ENCODE data around the gene ZNF132. TPM values are rescaled to one million over a fixed set of nuclear protein-coding genes. Genes with fewer than 3 reads are reported as not detected.

The ZNF132 gene
- total RNA-seq, 1 experiment from 2014 or later = not detected

DNA sequence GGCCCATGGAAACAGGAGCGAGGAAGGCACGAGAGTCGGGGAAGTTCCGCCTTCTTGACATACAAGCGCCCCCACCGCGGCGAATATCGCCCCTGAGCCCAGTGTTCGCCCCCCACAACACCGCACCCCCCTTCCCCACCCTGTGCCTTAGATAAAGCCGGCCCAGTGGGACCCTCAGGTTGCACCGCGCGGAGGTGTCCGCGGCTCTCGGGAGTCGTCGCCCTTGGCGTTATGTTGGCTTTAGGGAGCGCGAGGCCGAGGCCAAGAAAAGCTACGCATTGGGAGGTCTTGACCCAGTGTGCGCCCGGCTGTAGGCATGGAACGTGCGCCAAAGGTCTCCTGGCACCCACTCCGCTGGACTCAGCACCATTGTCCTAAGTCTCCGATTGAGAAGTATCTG is 603 bp upstream of the ZNF132 start:
- intact Hi-C loops (cut with micrococcal nuclease; ENCODE audit: unreplicated experiment) = no loop called here
- peaks cover 7% of the 10 kb centered on the region for H3K36me3 Mint-ChIP-seq (ENCODE audit: insufficient read depth, unreplicated experiment)
- peaks cover 16% of the 10 kb centered on the region for H3K9me3 Mint-ChIP-seq (ENCODE audit: low read depth, unreplicated experiment)
- H3K27ac Mint-ChIP-seq (ENCODE audit: unreplicated experiment) = no peak overlapping the region
- TF ChIP-seq, protein P1, sequence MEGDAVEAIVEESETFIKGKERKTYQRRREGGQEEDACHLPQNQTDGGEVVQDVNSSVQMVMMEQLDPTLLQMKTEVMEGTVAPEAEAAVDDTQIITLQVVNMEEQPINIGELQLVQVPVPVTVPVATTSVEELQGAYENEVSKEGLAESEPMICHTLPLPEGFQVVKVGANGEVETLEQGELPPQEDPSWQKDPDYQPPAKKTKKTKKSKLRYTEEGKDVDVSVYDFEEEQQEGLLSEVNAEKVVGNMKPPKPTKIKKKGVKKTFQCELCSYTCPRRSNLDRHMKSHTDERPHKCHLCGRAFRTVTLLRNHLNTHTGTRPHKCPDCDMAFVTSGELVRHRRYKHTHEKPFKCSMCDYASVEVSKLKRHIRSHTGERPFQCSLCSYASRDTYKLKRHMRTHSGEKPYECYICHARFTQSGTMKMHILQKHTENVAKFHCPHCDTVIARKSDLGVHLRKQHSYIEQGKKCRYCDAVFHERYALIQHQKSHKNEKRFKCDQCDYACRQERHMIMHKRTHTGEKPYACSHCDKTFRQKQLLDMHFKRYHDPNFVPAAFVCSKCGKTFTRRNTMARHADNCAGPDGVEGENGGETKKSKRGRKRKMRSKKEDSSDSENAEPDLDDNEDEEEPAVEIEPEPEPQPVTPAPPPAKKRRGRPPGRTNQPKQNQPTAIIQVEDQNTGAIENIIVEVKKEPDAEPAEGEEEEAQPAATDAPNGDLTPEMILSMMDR (IDR thresholded peaks at IDR 0.05; ENCODE audit: unreplicated experiment) = no peak
- CTCF ChIA-PET = no interaction called here
- H3K27me3 Mint-ChIP-seq (ENCODE audit: unreplicated experiment) = no peaks in the 10 kb centered on the region
- H3K4me3 Mint-ChIP-seq (ENCODE audit: low read depth, unreplicated experiment) = no peak overlapping the region
- DNase-seq = no peak
- BruUV-seq (replicated peaks) = no TSS peak
- no peaks in the 10 kb centered on the region for H3K4me1 Mint-ChIP-seq (ENCODE audit: low read depth, unreplicated experiment)

- BruUV-seq (replicated peaks) = no TSS peak
- CTCF ChIA-PET = no interaction called here
- H3K9me3 Mint-ChIP-seq (ENCODE audit: low read depth, unreplicated experiment) = peaks cover 16% of the 10 kb centered on the region
- DNase-seq = no peak
- H3K27ac Mint-ChIP-seq (ENCODE audit: unreplicated experiment) = no peak overlapping the region
- H3K27me3 Mint-ChIP-seq (ENCODE audit: unreplicated experiment) = no peaks in the 10 kb centered on the region
- no peak overlapping the region for H3K4me3 Mint-ChIP-seq (ENCODE audit: low read depth, unreplicated experiment)
- no peaks in the 10 kb centered on the region for H3K36me3 Mint-ChIP-seq (ENCODE audit: insufficient read depth, unreplicated experiment)
- H3K4me1 Mint-ChIP-seq (ENCODE audit: low read depth, unreplicated experiment) = no peaks in the 10 kb centered on the region
- intact Hi-C loops (cut with micrococcal nuclease; ENCODE audit: unreplicated experiment) = no loop called here
- TF ChIP-seq, protein P1 (IDR thresholded peaks at IDR 0.05; ENCODE audit: unreplicated experiment) = no peak
These were observed 5.7 kb downstream of the ZNF132 start for GRCh38 chr19:58434217-58434616.

DNA sequence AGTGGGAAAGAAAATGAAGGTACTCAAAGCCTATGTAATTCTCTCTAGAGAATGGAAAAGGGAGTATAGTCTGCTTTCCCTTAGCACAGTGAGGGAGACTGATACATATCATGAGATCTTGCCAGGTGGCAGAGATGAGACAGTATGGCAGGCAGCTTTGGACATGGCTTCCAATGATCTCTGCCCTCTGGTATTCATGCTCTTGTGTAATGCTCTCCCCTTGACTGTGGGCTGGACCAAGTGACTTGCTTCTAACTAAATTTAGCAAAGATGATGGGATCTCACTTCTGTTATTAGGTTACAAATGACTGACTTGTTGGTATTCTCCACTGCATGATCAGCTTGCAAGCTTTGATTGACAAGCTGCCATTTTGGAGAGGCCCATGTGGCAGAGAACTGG is 10.2 kb downstream of the ZNF132 start:
- CTCF ChIA-PET = interaction anchor here (0.6 kb wide), 1 partner anchor 24 kb away, joined by 6 read pairs; no protein-coding TSS in a partner anchor
- no peak overlapping the region for H3K4me3 Mint-ChIP-seq (ENCODE audit: low read depth, unreplicated experiment)
- TF ChIP-seq, protein P1 (IDR thresholded peaks at IDR 0.05; ENCODE audit: unreplicated experiment) = no peak
- H3K36me3 Mint-ChIP-seq (ENCODE audit: insufficient read depth, unreplicated experiment) = no peaks in the 10 kb centered on the region
- BruUV-seq (replicated peaks) = no TSS peak
- no peaks in the 10 kb centered on the region for H3K4me1 Mint-ChIP-seq (ENCODE audit: low read depth, unreplicated experiment)
- DNase-seq = no peak
- peaks cover 17% of the 10 kb centered on the region for H3K9me3 Mint-ChIP-seq (ENCODE audit: low read depth, unreplicated experiment)
- H3K27ac Mint-ChIP-seq (ENCODE audit: unreplicated experiment) = no peak overlapping the region
- intact Hi-C loops (cut with micrococcal nuclease; ENCODE audit: unreplicated experiment) = no loop called here
- no peaks in the 10 kb centered on the region for H3K27me3 Mint-ChIP-seq (ENCODE audit: unreplicated experiment)

GRCh38 chr19:58428617-58429016 is 11.3 kb downstream of the ZNF132 start:
- Mint-ChIP-seq H3K27me3 (ENCODE audit: unreplicated experiment) (no peaks in the 10 kb centered on the region), H3K4me3 (ENCODE audit: low read depth, unreplicated experiment) (no peak overlapping the region), H3K36me3 (ENCODE audit: insufficient read depth, unreplicated experiment) (peaks cover 4% of the 10 kb centered on the region), H3K27ac (ENCODE audit: unreplicated experiment) (no peak overlapping the region), H3K4me1 (ENCODE audit: low read depth, unreplicated experiment) (no peaks in the 10 kb centered on the region), H3K9me3 (ENCODE audit: low read depth, unreplicated experiment) (peaks cover 14% of the 10 kb centered on the region)
- BruUV-seq (replicated peaks) = no TSS peak
- intact Hi-C loops (cut with micrococcal nuclease; ENCODE audit: unreplicated experiment) = no loop called here
- TF ChIP-seq, protein P1 (IDR thresholded peaks at IDR 0.05; ENCODE audit: unreplicated experiment) = no peak
- no peak for DNase-seq
- CTCF ChIA-PET = no interaction called here
